Pancreas (tissue), 10 donors: ENCODE data around the gene PDGFRB. TPM values are rescaled to one million over a fixed set of nuclear protein-coding genes. Genes with fewer than 3 reads are reported as not detected.

Source experiments
- ATAC-seq, 4 donors: fragments of 200-7000 bp; cut with Tn5 transposase; one replicate each; pipeline versions ENCODE4 v1.8.0 to v1.9.1; 2020; ENCODE audit warnings: mild to moderate bottlenecking in 4 of 4, moderate library complexity in 4 of 4
- DNase-seq, 6 donors: peaks; one replicate each; pipeline ENCODE4 v3.0.0-alpha.2; 2020
- FAIRE-seq: peaks from 2 replicates; lab custom pipeline; 2012; peaks lifted over from hg19 to GRCh38; lab: Jason Lieb, UNC
- H3K27ac ChIP-seq, 4 donors: fragments of 200-600 bp; sonication (generic); 1 replicate in 3 of 4; 2 replicates in 1 of 4; pipeline versions ENCODE4 v1.5.0 to v1.8.0; 2020
- H3K27me3 ChIP-seq, 4 donors: fragments of 200-600 bp; one replicate each; pipeline ENCODE4 v1.8.0; 2021
- H3K36me3 ChIP-seq, 3 donors: fragments of 200-600 bp; sonication (generic) in 1 of 3; one replicate each; pipeline versions ENCODE4 v1.5.0 to v1.8.0; 2020 to 2021
- H3K4me1 ChIP-seq, 3 donors: fragments of 200-600 bp; one replicate each; pipeline ENCODE4 v1.8.0; 2021
- H3K4me3 ChIP-seq, 4 donors: fragments of 200-600 bp; sonication (generic) in 2 of 4; one replicate each; pipeline versions ENCODE4 v1.5.0 to v1.8.0; 2020 to 2021
- H3K9me3 ChIP-seq, 4 donors: fragments of 200-600 bp; one replicate each; pipeline ENCODE4 v1.8.0; 2021
- CTCF ChIP-seq, 4 donors: fragments of 200-600 bp; sonication (generic) in 3 of 4; IDR thresholded peaks; one replicate each; pipeline versions ENCODE4 v1.5.0 to v1.8.0; 2021; ENCODE audit warnings: antibody characterized with exemption in 4 of 4
- WGBS, 2 donors: extraction: QIAGEN DNeasy Blood & Tissue Kit; methylation state at CpG; one replicate each; pipeline ENCODE4 v1.1.7; 2013; 5-methylcytosine and 5-hydroxymethylcytosine counted together
- intact Hi-C, 3 donors: fragments of 100-400 bp; cut with DNase I; formaldehyde crosslinking; loops; one replicate each; pipeline versions ENCODE4 v1.11.1 to v1.14.2; 2022
- polyA plus RNA-seq, 2 donors: library from polyadenylated mRNA; stranded (reverse); fragments of 200-250 nt; gene quantifications; one replicate each; pipeline ENCODE4 v1.2.3, GENCODE V29; 2013
- total RNA-seq, 6 donors: library from RNA; stranded (reverse); fragmentation: NEBNext Ultra II Directional in 4 of 6; extraction: Animal tissue kit (Norgen Biotek cat#: 25700) in 4 of 6; gene quantifications; one replicate each; pipeline versions ENCODE4 v1.2.1 to v1.2.4, GENCODE V29; 2021 to 2023
- donor health status: healthy with polysubstance abuse.
- donor health status: DM: no; HTN: no; CAD: no; lungs with moderate emphysema.
- donor health status: DM: no; HTN: no; CAD: no.
- donor health status: control.
- donor health status: control.
- donor health status: Bipolar disorder and iron deficiency.
- donor health status: DM: yes; HTN: yes; CAD: no.
- donor health status: DM: no; HTN: no; CAD: no.
- donor health status: DM: no; HTN: no; CAD: no.
- donor health status: DM: yes; HTN: yes; CAD: no.

PDGFRB gene
- total and polyA plus RNA-seq, 8 donors = 7.2 to 48.6 (median 14.5) TPM

DNA sequence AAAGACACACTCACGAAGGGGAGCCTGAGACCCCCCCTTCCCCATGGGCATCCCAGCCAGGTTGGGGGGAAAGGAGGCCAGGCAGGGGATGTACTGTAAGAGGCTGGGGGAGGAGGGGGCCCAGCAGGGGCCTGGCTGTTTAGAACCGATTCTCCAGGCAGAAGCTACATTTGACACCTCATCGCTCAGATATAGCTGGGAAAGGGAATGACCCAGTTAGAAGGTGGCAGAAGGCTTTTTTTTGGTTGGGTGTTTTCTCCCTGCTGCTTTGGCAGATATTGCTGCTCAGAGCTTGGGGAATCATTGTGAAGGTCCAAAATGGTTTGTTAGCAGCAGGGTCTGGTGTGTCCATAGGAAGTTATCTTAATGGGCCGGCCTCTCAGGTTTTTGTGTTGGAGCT is 16.9 kb upstream of the PDGFRB start:
- Histone ChIP-seq H3K4me3 (no peak overlapping the region), H3K36me3 (no peaks in the 10 kb centered on the region), H3K9me3 (no peaks in the 10 kb centered on the region), H3K4me1 (no peaks in the 10 kb centered on the region), H3K27me3 (no peaks in the 10 kb centered on the region), H3K27ac (no peak overlapping the region)
- no peak for TF ChIP-seq CTCF (IDR thresholded peaks at IDR 0.05)
- intact Hi-C loops = no loop called here
- FAIRE-seq = no peak
- no peak for ATAC-seq
- WGBS, 2 donors = 78 to 86% methylated on average over 4 of the region's 4 CpGs
- DNase-seq = no peak

DNA sequence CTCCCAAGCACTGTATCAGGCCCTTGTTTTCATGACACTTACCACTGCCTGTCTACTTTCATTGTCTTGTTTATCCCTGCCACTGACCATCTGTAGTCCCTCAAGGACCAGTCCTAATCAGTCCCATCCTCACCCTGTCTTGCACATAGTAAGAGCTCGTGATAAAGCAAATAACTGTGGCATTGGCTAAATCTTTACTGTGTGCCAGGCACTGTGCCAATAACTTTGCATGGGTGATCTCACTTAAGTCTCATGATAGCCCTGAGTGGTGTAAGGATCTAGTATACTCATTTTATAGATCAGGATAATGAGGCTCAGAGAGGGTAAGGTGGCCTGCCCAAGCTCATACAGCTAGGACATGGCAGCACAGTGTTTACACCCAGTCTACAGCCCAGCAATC is 16.5 kb upstream of the PDGFRB start:
- WGBS, 2 donors = 32 to 40% methylated on average over 1 of the region's 1 CpG
- Histone ChIP-seq H3K27ac (no peak overlapping the region), H3K9me3 (no peaks in the 10 kb centered on the region), H3K4me1 (no peaks in the 10 kb centered on the region), H3K27me3 (peaks cover 0 to 3% (median 0%) of the 10 kb centered on the region in 4 donors), H3K4me3 (no peak overlapping the region), H3K36me3 (no peaks in the 10 kb centered on the region)
- FAIRE-seq = no peak
- no peak for DNase-seq
- no peak for TF ChIP-seq CTCF (IDR thresholded peaks at IDR 0.05)
- no peak for ATAC-seq
- intact Hi-C loops = no loop called here

GRCh38 chr5:150168864-150169263 is 13.2 kb upstream of the PDGFRB start:
- Histone ChIP-seq H3K27me3 (peaks cover 0 to 4% (median 0%) of the 10 kb centered on the region in 4 donors), H3K27ac (no peak overlapping the region), H3K4me3 (no peak overlapping the region), H3K4me1 (no peaks in the 10 kb centered on the region), H3K9me3 (no peaks in the 10 kb centered on the region), H3K36me3 (no peaks in the 10 kb centered on the region)
- intact Hi-C loops = loop anchor here in 1 of 3 donors (10.0 kb wide), 1 partner anchor 266 kb away; no protein-coding TSS in a partner anchor
- WGBS, 2 donors = 43 to 70% methylated on average over 3 of the region's 3 CpGs
- DNase-seq (no peak), ATAC-seq (no peak), FAIRE-seq (no peak)
- TF ChIP-seq CTCF (IDR thresholded peaks at IDR 0.05) = no peak

GRCh38 chr5:150167908-150168307 is 12.3 kb upstream of the PDGFRB start:
- no peak for TF ChIP-seq CTCF (IDR thresholded peaks at IDR 0.05)
- peaks cover 0 to 4% (median 0%) of the 10 kb centered on the region in 4 donors for H3K27me3 ChIP-seq
- WGBS, 2 donors = 86 to 93% methylated on average over 14 of the region's 14 CpGs
- no peaks in the 10 kb centered on the region for H3K36me3 ChIP-seq
- H3K27ac ChIP-seq = no peak overlapping the region
- H3K9me3 ChIP-seq = no peaks in the 10 kb centered on the region
- no peak overlapping the region for H3K4me3 ChIP-seq
- intact Hi-C loops = loop anchor here in 1 of 3 donors (10.0 kb wide), 1 partner anchor 267 kb away; no protein-coding TSS in a partner anchor
- DNase-seq = no peak
- no peak for ATAC-seq
- no peak for FAIRE-seq
- no peaks in the 10 kb centered on the region for H3K4me1 ChIP-seq

DNA sequence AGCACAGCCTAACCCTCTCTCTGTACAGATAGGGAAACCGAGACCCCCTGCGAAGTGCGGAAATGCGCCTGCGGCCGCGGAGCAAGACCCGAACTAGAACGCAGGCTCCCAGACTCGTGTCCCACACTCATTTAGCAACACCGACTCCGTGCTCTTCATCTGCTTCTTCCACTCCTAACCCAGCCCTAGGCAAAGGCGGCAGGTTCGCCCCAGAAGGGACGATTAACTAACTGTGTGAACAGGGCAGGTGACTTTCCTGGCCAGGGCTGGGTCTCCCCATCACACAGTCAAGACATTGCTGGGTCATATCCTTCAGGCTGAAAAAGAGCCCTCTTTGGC is 11.8 kb upstream of the PDGFRB start:
- DNase-seq = no peak
- Histone ChIP-seq H3K27me3 (peaks cover 0 to 4% (median 0%) of the 10 kb centered on the region in 4 donors), H3K27ac (no peak overlapping the region), H3K4me1 (no peaks in the 10 kb centered on the region), H3K36me3 (no peaks in the 10 kb centered on the region), H3K9me3 (no peaks in the 10 kb centered on the region), H3K4me3 (no peak overlapping the region)
- no peak for TF ChIP-seq CTCF (IDR thresholded peaks at IDR 0.05)
- 43 to 55% methylated on average over 15 of the region's 15 CpGs for WGBS, 2 donors
- ATAC-seq = no peak
- FAIRE-seq = no peak
- intact Hi-C loops = loop anchor here in 1 of 3 donors (10.0 kb wide), 1 partner anchor 267 kb away; no protein-coding TSS in a partner anchor
